T1000 (cell line): ENCODE results near the gene VWA1.
"Not testable (repeated sequence)": the region's sequence is repeated elsewhere in the genome, so short reads cannot be mapped to it uniquely, and the experiment has no call there.

Source experiments
- DNase-seq: peaks from one replicate; lab custom pipeline; 2025; ENCODE audit warnings: mixed read lengths; lab: John Stamatoyannopoulos, UW

VWA1 gene

GRCh38 chr1:1402901-1403392, 32.5 kb upstream of the VWA1 start:
- not testable (repeated sequence) for DNase-seq

DNA sequence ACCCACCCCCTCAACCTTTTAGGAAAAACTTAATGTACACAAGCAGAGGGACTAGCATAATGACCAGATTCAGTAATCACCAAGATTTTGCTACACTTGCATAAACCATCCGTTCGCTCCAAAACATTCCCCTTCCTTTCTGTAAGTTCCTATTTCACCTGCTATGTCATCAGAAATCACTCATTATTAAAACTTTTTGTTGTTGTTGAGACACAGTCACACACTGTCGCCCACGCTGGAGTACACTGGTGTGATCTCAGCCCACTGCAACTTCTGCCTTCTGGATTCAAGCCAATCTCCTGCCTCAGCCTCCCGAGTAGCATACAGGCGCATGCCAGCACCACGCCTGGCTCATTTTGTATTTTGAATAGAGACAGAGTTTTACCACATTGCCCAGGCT, 31.8 kb upstream of the VWA1 start:
- no peak for DNase-seq

GRCh38 chr1:1406101-1406820, 29.2 kb upstream of the VWA1 start:
- DNase-seq: no peak

DNA sequence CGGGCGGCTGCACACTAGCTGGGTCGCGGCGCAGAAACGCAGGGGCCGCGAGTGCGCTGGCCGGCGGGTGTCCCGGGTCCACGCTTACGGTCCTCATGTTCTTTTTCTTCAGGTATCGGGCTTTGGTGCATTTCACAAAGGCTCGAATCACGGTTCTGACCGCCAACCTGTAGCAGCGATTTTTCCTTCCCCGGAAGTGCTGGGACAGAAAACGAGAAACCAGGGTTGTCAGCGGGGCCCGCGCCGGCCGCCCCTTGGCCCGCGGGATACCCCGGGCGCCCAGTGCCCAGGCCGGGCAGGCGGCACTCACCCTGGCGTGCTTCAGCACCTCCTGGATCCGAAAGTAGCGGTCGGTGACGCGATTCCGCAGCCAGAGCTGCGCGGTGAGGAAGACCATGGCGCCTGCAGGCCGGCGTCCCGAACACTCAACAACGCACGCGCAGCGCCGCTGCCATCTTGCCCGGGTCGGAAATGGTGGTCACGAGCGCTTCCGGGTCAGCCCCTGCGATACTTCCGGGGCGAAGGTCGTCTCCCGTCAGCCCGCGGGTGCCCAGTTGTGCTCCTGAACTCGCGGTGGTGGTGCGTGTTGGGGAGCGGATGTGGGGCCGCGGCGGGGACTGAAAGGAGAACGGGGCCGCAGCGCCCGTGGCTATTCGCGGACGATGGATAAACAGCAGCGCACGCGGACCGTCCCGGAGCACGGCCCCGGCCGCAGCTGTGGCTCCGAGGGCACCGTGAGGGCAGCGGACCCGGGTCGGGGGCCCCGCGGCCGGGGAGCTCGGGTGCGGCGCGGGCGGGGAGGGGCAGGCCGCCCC, 28.5 kb upstream of the VWA1 start, which contains the start of gene MRPL20:
Gene MRPL20 (minus strand): TSS at position 473 of the 815 bp plus-strand sequence. CDS start 76 bp downstream, at position 397.
- peak; percentile 87 for DNase-seq

DNA sequence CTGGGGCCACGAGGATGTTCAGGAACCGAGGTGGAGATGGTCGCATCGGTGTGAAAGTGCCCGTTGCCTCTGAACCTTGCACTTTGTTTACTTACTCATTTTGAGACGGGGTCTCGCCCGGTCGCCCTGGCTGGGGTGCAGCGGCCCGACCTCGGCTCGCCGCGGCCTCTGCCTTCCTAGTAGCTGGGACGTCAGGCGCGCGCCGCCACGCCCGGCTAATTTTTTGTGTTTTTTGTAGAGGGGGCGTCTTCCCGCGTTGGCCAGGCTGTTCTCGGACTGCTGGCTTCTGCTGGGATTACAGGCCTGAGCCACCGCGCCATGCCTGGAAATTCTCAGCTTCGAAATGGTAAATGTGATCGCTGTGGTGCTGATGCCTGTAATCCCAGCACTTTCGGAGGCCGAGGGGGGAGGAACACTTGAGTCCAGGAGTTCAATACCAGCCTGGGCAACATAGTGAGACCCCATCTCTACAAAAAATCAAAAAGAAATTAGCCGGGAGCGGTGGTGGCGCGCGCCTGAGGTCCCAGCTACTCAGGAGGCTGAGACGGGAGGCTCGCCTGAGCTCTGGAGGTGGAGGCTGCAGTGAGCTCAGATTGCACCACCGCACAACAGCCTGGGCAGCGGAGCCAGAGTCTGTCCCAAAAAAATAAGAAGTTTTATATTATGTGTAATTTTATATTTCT, 27.7 kb upstream of the VWA1 start:
- no peak for DNase-seq

DNA sequence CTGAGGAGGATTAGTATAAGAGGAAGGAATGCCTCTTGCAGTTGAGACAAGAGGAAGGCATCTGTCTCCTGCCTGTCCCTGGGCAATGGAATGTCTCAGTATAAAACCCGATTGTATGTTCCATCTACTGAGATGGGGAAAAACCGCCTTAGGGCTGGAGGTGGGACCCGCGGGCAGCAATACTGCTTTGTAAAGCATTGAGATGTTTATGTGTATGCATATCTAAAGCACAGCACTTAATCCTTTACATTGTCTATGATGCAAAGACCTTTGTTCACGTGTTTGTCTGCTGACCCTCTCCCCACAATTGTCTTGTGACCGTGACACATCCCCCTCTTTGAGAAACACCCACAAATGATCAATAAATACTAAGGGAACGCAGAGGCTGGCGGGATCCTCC, 25.3 kb upstream of the VWA1 start:
- not testable (repeated sequence) for DNase-seq

- DNase-seq: no peak
Observed at GRCh38 chr1:1411626-1412025, 23.9 kb upstream of the VWA1 start.

- DNase-seq: not testable (repeated sequence)
Observed at GRCh38 chr1:1412311-1412902, 23.1 kb upstream of the VWA1 start.

GRCh38 chr1:1415751-1416150, 19.7 kb upstream of the VWA1 start:
- DNase-seq: no peak

DNA sequence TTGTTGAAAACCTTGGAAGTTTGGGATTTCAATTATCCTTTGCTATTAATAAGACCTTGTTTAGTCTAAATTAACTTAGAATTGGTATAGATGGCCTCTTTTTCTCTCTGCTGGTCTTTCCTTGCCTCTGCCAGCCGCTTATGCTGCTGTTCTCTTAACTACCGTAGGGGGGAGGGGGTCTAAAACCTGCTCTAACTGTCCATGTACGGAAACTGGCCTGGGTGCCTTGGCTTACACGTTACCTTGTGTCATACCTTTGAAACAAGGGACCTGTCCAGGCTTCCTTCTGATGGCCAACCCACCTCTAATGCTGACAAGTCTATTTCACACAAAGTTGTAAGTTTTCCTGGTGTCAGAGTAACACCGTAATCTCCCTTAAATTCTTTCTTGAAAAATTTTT, 18.1 kb upstream of the VWA1 start:
- DNase-seq: not testable (repeated sequence)

DNA sequence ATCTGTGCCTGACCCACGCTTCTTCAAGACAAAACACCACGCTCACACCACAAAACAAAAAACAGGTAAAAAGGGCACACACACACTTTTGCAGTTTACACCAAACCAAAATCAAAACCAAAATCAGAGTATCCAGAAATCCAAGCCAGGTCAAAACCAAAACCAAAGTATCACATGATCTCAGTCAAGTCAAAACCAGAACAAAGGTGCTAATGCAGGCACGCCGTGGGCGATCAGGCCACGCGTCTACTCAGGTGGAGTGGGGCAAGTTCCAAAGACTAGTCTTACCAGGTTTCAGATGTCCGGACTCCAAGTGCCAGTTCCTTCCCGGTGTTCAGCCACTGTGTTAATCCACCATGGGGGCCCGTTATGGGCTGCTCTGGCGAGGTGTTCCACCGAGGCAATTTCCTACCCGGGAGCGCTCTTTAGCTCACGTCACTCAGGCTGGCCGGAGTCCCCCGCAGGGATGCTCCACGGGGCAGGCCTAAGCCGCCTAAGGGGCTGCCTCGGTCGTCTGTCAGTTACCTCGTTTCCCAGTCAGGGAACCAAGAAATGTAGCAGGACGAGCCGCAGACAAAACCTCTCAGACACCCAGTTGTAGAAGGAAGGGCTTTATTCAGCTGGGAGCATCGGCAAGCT, 17.5 kb upstream of the VWA1 start:
- not testable (repeated sequence) for DNase-seq

- no peak for DNase-seq
Observed at GRCh38 chr1:1418464-1419362, 16.8 kb upstream of the VWA1 start.

DNA sequence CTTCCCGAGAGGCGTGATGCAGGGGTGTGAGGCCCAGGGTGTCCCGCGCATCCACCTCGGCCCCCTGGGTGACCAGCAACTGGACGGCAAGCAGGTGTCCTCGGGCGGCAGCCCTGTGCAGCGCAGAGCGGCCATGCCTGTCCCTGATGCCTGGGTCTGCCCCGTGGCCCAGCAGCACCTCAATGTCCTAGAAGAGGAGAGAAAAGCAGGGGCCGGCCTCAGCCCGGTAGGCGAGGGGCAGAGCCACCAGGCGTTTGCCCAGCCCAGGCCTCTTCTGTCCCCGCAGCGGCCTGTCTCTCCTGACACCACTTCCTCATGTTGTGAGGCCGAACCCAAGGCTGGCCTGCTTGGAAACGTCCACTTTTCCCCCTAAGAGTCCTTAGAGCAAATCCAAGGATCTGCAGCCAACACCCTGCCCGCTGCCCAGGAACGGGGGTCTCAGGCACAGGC, 16.1 kb upstream of the VWA1 start:
- DNase-seq: no peak

DNA sequence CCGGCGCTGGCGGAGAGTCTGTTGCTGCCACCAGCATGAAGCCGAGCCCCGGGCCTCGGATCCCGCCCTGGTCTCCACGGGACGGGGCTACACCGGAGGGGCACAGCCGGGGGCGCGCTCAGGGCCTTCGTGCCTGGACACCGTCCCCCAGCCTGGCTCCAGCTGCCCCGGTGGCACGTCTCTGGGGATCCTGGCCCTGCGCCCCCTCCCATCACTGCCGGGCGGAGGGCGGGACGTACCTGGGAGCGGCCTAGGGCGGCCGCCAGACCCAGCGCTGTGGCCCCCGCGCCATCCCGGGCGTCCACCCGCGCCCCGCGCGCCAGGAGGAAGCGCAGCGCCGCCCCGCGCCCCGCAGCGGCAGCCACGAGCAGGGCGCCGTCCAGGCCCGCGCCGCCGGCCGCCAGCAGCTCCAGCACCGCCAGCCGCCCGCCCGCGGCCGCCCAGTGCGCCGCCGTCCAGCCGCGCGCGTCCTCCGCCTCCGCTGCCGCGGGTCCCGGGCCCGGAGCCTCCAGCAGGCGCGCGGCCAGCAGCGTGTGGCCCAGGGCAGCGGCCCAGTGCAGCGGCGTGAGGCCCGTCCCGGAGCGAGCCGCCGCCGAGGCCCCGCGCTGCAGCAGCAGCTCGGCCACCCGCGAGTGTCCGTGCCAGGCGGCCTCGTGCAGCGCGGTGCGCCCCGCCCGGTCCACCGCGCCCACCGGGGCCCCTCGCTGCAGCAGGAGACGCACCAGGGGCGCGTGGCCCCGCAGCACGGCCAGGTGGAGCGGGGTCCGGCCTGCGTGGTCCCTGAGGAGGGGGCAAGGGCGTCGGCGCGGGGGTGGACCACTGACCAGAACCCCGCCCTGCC, 15.5 kb upstream of the VWA1 start:
- DNase-seq: no peak

DNA sequence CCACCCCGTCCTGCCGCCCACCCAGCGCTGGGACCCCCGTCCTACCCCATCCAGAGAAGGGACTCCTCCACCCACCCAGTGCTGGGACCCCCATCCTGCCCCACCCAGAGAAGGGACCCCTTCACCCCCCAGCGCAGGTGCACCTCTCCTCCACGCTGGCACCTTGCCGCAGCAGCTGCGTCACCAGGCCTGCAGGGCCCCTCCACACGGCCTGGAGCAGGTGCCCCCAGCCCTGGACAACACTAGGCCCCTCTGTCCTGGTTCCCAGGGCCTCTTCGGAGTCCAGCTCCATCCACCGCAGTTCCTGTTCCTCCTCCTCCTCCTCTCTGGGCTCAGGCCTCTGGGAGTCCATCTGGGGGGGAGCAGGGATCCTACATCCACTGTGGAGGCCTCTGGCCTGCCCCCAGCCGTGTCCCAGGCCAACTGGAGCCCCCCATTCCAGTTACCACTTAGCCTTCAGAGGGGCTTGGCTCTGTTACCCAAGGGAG, 14.8 kb upstream of the VWA1 start:
- no peak for DNase-seq

DNA sequence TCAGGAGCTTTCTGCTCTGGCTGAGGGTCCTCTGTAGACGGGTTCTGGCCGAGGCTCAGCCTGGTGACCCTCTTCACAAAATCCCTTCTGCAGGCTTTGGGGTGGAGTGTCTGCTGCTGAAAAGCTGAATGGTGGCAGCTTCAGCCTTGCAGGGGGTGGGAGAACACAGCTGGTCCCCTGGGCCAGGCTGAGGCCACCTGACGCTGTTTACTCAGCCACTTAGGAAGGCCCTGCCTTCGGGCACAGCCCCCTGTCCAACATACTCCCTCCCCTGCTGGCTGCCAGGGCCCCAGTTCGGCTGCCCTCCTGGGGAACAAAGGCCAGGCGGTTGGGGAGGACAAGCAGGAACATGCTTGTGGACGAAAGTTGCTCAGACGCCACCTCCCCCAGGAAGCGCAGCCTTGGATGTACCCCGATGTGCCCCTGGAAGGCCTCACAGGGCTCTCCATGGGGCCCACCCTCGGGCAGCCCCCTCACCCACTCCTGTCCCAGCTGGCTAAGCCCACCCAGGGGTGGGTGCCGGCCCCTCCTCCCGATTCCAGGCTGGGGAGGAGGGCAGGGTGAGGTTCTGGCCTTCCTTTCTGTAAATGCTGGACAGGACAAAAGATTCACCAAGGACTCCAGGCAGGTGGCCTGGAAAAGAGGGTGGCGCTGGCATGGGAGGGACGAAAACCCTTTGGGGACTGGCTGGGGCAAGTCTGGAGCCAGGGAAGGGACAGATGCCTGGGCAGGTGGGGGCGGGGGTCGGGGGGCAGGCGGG, 14.2 kb upstream of the VWA1 start, which contains the start of gene ANKRD65:
Gene ANKRD65 (minus strand): TSS at position 130 of the 760 bp plus-strand sequence. CDS start 271 bp downstream, outside the sequence.
- no peak for DNase-seq

DNA sequence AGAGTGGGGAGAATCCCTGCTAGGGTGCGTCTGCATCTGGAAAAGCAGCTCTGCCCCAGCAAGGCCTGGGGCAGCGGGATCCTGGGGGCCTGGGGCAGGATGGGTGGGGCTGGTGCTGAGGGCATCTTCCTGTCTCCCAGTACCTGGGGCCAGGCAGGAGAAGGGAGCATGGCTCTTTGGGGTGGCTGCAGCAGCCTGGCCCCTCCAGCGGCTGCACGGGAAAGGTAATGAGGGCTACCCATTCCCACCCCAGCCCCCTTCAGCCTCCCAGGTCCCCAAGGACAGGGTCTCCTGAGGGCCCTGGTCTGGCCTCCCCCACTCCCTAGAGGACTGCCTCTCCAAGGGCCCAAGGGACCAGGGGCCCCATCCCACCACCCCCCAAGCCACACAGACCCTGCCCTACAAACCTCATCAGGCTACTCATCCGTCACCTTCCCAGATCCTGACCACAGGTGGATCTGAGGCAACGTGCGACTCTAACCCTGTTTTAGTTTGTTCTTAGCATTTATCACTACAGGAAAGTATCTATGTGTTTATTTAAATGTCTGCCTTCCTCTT, 13.5 kb upstream of the VWA1 start:
- no peak for DNase-seq
